Stimulated activated effector memory CD8-positive, alpha-beta T cell treated with anti-CD3 and anti-CD28 coated beads, Interleukin-12 subunit alpha, Interleukin-12 subunit beta, amount 100 ng/mL, for 72 hours (primary cell): ENCODE results near the gene NBPF4.
"Not testable (repeated sequence)": the region's sequence is repeated elsewhere in the genome, so short reads cannot be mapped to it uniquely, and the experiment has no call there.

Experiments used
- ATAC-seq: fragments of 150-1000 bp; cut with Tn5 transposase; 2 replicates; pipeline ENCODE4 v1.10.0; 2021
- DNase-seq, 2 donors: peaks; one replicate each; pipeline ENCODE4 v3.0.0; 2021 to 2022; ENCODE audit warnings: low spot score in 2 of 2
- H3K27ac Mint-ChIP-seq: one replicate; pipeline ENCODE4 v1.8.0; 2022; ENCODE audit warnings: mild to moderate bottlenecking, mixed read lengths
- H3K36me3 Mint-ChIP-seq: one replicate; pipeline ENCODE4 v1.8.0; 2022; ENCODE audit warnings: mild to moderate bottlenecking, mixed read lengths
- H3K4me1 Mint-ChIP-seq: one replicate; pipeline ENCODE4 v1.8.0; 2022; ENCODE audit warnings: mixed read lengths
- H3K4me3 Mint-ChIP-seq: one replicate; pipeline ENCODE4 v1.8.0; 2022; ENCODE audit warnings: mild to moderate bottlenecking, mixed read lengths
- H3K9me3 Mint-ChIP-seq: one replicate; pipeline ENCODE4 v1.8.0; 2022; ENCODE audit warnings: mixed read lengths

Gene NBPF4, protein sequence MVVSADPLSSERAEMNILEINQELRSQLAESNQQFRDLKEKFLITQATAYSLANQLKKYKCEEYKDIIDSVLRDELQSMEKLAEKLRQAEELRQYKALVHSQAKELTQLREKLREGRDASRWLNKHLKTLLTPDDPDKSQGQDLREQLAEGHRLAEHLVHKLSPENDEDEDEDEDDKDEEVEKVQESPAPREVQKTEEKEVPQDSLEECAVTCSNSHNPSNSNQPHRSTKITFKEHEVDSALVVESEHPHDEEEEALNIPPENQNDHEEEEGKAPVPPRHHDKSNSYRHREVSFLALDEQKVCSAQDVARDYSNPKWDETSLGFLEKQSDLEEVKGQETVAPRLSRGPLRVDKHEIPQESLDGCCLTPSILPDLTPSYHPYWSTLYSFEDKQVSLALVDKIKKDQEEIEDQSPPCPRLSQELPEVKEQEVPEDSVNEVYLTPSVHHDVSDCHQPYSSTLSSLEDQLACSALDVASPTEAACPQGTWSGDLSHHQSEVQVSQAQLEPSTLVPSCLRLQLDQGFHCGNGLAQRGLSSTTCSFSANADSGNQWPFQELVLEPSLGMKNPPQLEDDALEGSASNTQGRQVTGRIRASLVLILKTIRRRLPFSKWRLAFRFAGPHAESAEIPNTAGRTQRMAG

DNA sequence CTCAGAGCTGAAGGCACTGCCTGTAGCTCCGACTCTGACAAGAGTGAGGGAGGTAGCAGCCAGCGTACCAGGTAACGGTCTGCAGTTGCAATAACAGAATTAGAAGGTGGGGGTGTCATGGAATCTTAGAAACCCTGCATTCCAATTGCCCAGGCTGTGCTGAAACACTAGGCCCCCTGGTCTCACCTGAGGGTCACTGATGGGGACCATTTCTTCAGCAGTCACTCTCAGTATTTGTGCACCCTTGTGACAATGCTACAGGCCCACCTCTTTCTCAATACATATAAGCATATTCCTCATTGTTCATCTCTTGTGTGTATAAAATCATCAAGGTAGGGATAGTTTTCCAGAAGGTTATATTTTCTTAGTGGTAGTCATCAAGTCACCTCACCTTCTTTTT, at the start of gene NBPF4:
TSS of gene NBPF4 (minus strand) at position 101 of the 400 bp plus-strand sequence. CDS start 315 bp downstream, outside the sequence.
- not testable (repeated sequence) for ATAC-seq

DNA sequence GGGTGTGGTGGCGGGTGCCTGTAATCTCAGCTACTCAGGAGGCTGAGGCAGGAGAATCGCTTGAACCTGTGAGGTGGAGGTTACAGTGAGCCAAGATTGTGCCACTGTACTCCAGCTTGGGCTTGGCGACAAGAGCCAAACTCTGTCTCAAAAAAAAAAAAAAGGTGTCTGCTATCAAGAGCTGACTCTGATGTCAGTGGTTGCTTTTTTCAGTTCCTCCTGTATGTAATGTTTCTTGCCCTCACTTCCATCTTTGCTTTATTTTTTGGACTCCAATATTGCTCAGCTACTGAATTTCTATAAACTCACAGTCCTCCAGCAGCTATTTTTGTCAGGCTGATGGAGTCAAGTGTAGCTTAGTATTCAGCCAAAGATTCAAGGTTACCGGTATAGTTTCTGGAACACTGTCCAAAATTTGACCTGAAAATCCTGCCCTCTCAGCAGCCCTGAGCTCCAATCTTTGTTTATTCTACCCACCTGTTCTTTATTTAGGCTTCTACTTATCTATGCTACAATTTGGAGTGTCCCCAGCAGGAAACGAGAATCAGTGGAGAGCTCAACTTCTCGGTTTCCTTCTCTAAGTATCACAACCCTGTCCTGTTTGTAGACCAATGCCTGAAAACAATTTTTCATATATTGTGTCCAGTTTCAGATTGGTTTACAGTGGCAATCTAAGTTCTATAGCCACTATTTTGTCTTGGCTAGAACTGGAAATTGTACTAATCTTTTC, 38.8 kb upstream of the NBPF4 start:
- H3K27ac Mint-ChIP-seq, H3K9me3 Mint-ChIP-seq, DNase-seq, ATAC-seq, H3K36me3 Mint-ChIP-seq, H3K4me1 Mint-ChIP-seq, H3K4me3 Mint-ChIP-seq: not testable (repeated sequence)

More for the DNA sequence above, at the start of gene NBPF4:
- not testable (repeated sequence) for H3K36me3 Mint-ChIP-seq, H3K9me3 Mint-ChIP-seq, DNase-seq, H3K27ac Mint-ChIP-seq, H3K4me3 Mint-ChIP-seq, H3K4me1 Mint-ChIP-seq

DNA sequence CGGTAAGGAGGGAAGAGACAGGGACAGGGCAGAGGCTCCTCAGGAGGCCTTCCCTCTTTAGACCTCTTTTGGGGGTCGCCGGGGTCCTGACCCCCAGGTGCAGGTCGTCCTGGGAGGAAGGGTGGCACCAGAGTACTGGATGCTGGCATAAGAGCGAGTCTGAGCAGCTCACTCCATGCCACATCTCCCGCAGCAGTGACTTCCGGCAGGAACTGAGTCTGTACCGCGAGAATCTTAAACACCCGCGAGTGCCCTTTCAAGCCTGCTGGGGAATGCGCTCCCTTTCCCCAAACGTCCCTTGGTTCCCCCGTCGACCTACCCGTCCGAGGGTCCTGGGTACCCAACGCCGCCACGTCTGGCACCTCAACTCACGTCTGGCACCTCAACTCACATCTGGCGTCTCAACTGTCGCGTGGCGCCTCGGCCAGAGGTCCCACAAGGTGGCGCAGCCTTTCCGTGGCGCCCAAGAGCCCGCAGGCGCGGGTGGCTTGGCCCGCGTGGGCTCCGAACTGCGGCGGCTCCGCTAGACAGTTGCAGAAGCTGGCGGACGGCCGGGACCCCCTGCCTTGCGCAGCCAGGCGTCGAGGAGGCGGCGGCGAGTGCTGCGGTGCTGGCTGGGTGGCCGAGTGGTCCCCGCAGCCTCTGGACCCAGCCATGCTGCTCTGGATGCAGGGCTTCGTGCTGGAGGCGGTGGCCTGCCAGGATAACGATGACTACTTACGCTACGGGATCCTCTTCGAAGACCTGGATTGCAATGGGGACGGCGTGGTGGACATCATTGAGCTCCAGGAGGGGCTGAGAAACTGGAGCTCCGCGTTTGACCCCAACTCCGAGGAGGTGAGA, 28.8 kb upstream of the NBPF4 start:
- not testable (repeated sequence) for DNase-seq, H3K27ac Mint-ChIP-seq, H3K4me1 Mint-ChIP-seq, H3K36me3 Mint-ChIP-seq, H3K9me3 Mint-ChIP-seq, H3K4me3 Mint-ChIP-seq
- peak; percentile 92 for ATAC-seq

DNA sequence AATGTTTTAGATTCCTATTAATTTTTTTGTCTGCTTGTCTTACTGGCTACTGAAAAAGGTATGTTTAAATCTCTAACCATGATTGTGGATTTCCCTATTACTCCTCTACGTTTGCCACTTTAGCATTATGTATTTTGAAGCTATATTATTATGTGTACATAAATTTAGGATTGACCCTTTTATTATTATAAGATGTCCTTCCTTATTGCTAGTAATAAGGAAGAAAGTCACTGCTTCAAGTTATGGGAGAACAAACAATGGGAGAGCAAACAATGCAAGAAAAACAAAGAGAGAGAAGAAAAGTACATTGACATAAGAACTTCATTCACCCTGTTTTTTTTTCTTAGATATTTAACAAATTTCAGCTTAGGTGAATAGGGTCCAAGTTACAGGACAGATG, 23.2 kb upstream of the NBPF4 start:
- H3K4me1 Mint-ChIP-seq, H3K9me3 Mint-ChIP-seq, H3K27ac Mint-ChIP-seq, ATAC-seq, H3K36me3 Mint-ChIP-seq, DNase-seq, H3K4me3 Mint-ChIP-seq: not testable (repeated sequence)

DNA sequence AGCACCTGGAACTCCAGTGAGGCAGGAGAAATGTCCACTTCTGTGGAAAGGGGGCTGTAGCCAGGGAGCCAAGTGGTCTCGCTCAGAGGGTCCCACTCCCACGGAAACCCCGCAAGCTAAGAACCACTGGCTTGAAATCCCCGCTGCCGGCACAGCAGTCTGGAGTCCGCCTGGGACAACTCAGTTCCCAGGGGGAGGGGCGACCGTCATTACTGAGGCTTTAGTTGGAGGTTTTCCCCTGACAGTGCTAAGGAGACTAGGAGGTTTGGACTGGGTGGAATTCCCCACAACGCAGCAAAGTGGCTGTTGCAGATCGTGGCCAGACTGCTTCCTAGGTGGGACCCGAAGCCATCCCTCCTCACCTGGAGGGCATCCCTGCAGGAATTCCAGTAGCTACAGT, 18.1 kb upstream of the NBPF4 start:
- H3K4me3 Mint-ChIP-seq, ATAC-seq, H3K9me3 Mint-ChIP-seq, DNase-seq, H3K4me1 Mint-ChIP-seq, H3K27ac Mint-ChIP-seq, H3K36me3 Mint-ChIP-seq: not testable (repeated sequence)

DNA sequence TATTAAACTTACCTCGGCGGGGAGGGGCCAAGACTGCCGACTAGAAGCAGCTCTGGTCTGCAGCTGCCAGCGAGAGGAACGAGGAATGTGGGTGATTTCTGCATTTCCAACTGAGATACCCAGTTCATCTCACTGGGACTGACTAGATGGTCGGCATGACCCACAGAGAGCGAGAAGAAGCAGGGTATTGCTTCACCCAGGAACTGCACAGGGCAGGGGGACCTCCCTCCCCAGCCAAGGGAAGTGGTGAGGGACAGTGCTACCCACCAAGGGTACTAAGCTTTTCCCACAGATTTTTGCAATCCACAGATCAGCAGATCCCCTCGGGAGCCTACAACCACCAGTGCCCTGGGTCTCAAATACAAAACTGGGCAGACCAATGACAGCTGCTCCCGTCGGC, 17.6 kb upstream of the NBPF4 start:
- not testable (repeated sequence) for H3K4me3 Mint-ChIP-seq, H3K27ac Mint-ChIP-seq, ATAC-seq, H3K4me1 Mint-ChIP-seq, H3K9me3 Mint-ChIP-seq, DNase-seq, H3K36me3 Mint-ChIP-seq

DNA sequence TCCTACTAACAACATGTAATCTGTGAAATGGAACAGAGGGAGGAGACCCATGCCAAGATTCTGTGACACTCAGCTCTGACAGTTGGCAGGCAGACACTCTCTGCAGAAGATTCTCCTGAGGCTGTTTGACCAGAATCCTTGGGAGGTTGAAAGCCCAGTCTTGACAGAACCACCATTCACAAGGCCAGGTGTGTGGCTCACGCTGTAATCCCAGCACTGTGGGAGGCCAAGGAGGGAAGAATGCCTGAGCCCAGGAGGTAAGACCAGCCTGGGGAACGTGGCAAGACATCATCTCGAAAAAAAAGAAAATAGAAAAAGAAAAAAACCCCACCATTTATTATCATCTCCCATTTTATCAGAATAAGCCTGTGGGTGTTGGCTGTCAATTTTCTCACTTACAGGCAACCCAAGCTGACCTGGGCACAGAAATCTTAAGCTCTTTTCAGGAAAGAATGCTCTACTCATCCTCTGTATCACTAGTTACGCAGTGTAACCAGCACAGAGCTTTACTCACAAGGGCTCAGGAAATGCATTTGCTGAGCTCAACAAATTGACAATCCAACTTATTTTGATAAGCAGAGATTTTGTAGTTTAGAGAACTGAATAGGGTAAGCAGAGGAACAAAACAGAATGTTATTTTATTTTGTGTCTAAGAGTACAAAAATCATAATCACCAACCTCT, 16.8 kb upstream of the NBPF4 start:
- H3K4me1 Mint-ChIP-seq, H3K27ac Mint-ChIP-seq, DNase-seq, H3K4me3 Mint-ChIP-seq, ATAC-seq, H3K36me3 Mint-ChIP-seq, H3K9me3 Mint-ChIP-seq: not testable (repeated sequence)

DNA sequence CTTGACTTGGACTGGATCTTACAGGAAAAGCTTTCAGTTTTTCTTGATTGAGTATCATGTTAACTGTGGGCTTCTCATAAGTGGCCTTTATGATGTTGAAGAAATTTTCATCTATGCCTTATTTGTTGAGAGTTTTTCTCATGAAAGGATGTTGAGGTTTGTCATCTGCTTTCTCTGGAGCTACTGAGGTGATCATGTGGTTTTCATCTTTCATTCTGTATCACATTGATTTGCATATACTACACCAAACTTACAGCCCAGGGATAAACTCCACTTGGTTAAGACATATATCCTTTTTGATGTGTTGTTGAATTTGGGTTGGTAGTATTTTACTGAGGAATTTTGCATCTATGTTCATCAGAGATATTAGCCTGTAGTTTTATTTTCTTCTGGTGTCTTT, 11.6 kb upstream of the NBPF4 start:
- H3K9me3 Mint-ChIP-seq, H3K27ac Mint-ChIP-seq, H3K4me3 Mint-ChIP-seq, H3K36me3 Mint-ChIP-seq, H3K4me1 Mint-ChIP-seq, DNase-seq: not testable (repeated sequence)
- ATAC-seq, result peak; percentile 94

DNA sequence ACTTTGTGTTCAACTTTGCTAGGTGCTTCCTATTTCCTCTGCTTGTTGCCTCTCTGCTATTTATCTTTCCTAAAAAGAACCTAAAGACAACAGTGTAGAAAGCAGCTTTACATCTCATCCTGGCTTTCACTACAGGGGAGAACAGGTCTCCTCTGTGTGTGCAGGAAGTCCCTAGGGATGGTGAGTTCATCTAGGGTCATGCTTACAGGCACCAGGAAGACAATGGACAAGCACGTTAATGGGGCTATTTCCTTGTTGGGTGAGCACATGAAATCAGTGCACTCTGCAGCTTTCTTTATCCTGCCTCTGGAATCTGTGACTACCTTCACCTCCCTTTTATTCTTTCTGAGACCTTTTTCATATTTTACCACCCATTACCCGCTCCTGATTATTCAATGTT, 4.5 kb downstream of the NBPF4 start:
- not testable (repeated sequence) for H3K36me3 Mint-ChIP-seq, H3K4me3 Mint-ChIP-seq, H3K9me3 Mint-ChIP-seq, DNase-seq, H3K4me1 Mint-ChIP-seq, ATAC-seq, H3K27ac Mint-ChIP-seq

DNA sequence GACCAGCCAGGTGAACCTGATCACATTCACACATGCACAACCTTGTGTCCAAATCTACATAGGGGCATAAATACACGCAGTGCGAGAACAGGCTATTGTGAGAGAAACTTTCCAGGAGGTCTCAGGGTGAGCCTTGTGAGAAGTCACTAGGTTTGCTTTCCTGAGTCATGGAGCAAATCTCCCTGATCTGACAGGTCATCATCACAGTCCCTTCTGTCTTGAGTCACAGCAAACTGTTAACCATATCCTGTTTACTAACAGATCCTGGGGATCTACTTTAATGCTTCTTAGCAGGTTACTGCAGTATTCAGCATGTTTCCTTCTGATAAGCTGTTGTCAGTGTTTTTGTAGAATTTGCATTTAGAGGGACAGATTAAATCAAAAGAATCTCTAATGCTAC, 8.6 kb downstream of the NBPF4 start:
- H3K9me3 Mint-ChIP-seq, H3K27ac Mint-ChIP-seq, H3K36me3 Mint-ChIP-seq, DNase-seq, H3K4me3 Mint-ChIP-seq, H3K4me1 Mint-ChIP-seq: not testable (repeated sequence)
- peak; percentile 94 for ATAC-seq

DNA sequence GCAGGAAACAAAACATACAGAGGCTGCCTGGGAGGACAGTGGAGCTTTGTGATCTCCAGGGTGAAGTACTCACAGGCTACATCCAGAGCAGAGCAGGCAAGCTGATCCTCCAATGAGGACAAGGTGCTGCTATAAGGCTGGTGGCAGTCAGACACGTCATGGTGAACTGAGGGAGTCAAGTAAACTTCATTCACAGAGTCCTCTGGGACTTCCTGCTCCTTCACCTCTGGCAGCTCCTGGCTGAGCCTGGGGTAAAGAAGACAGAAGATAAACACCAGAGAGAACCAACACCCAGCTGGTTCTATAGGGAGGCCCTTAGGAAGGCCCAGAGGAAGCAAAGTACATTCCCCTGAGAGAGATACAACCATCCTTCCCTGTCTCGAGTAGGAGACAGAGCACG, 11.7 kb downstream of the NBPF4 start:
- not testable (repeated sequence) for H3K9me3 Mint-ChIP-seq, ATAC-seq, DNase-seq, H3K4me1 Mint-ChIP-seq, H3K4me3 Mint-ChIP-seq, H3K27ac Mint-ChIP-seq, H3K36me3 Mint-ChIP-seq

DNA sequence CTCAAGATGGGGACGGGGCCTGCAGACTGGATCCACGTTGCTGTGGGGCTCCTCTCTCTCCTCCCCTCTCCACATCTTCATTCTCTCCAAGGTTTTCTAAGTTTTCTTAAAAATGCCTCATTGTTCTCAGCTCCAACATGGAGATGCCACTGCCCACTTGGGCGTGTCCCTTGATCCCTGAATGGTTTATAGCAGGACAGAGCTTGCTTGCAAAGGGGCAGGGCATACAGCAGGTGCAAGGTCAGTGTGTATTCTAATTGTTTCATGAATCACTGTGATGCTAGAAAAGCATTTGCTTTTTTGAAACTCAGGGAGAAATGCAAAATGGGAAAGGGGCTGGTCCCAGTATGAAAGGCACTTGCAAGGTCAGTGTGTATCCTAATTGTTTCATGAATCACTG, 13.9 kb downstream of the NBPF4 start:
- not testable (repeated sequence) for H3K4me1 Mint-ChIP-seq, ATAC-seq, H3K9me3 Mint-ChIP-seq, DNase-seq, H3K4me3 Mint-ChIP-seq, H3K27ac Mint-ChIP-seq, H3K36me3 Mint-ChIP-seq

DNA sequence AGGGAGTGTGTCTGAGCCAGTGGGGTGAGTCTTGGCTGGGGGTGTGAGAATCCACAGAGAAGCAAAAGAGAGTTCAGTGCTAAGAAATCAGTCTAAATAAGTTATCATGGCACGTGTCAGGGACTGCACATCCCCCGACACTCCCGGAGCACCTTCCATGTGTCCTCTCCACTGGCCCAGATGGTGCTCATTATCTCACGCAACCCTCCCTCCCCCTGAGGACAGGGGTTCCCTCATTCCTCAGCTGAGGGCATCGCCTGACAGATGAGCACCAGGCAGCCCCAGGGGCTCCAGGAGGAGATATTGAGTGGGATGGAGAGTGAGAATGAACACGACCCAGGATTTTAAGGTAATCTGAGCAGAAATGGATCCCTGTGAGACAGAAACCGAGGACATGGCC, 16.1 kb downstream of the NBPF4 start:
- ATAC-seq, H3K4me1 Mint-ChIP-seq, H3K36me3 Mint-ChIP-seq, H3K27ac Mint-ChIP-seq, H3K9me3 Mint-ChIP-seq, H3K4me3 Mint-ChIP-seq, DNase-seq: not testable (repeated sequence)

DNA sequence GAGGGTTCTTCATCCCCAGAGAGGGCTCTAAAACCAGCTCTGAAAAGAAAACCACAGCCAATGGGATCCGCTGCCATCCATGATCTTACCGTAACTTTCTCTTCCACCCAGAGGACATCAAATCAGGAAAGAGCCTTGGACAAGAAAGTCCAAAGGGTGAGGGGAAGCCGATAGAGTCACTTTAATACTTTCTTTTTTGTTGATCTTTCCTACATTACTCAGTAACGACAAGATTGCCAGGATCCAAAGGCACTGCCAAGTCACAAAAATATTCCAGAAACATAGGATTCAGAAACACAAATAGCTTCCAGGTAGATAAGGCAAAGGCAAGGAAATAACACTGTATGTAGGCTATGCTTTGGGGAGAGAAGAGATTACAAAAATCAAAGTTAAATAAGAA, 17.0 kb downstream of the NBPF4 start:
- H3K4me1 Mint-ChIP-seq, H3K9me3 Mint-ChIP-seq, DNase-seq, H3K27ac Mint-ChIP-seq, H3K4me3 Mint-ChIP-seq, ATAC-seq, H3K36me3 Mint-ChIP-seq: not testable (repeated sequence)
